Activated CD8-positive, alpha-beta T cell treated with anti-CD3 and anti-CD28 coated beads, Interleukin-2, amount 10 ng/mL, durations not matched to agents 7 days and 5 days (primary cell): ENCODE data around the gene PLXNC1. TPM values are rescaled to one million over a fixed set of nuclear protein-coding genes. Genes with fewer than 3 reads are reported as not detected.
A peak's percentile ranks its signal among the peaks of the same experiment; 100 is the strongest.

Experiments
- ATAC-seq: fragments of 150-1000 bp; cut with Tn5 transposase; one replicate; pipeline ENCODE4 v1.10.0; 2021; ENCODE audit warnings: moderate library complexity
- CTCF ChIA-PET: fragments of 350-600 bp; sonication (Branson Sonifier 250); formaldehyde crosslinking; loops from one replicate; lab custom pipeline; 2021; ENCODE audit warnings: antibody characterized with exemption; lab: Charles Lee
- POLR2A ChIA-PET: fragments of 350-600 bp; sonication (Branson Sonifier 250); formaldehyde crosslinking; loops from one replicate; lab custom pipeline; 2021; ENCODE audit warnings: antibody characterized with exemption; lab: Charles Lee
- DNase-seq: peaks from one replicate; pipeline ENCODE4 v3.0.0-alpha.2; 2020
- H3K27ac Mint-ChIP-seq: one replicate; pipeline ENCODE4 v1.8.0; 2021; ENCODE audit warnings: mild to moderate bottlenecking, mixed read lengths
- H3K27me3 Mint-ChIP-seq: one replicate; pipeline ENCODE4 v1.8.0; 2021; ENCODE audit warnings: low read depth, mixed read lengths
- H3K36me3 Mint-ChIP-seq: one replicate; pipeline ENCODE4 v1.8.0; 2021; ENCODE audit warnings: low read depth, mixed read lengths
- H3K4me1 Mint-ChIP-seq: one replicate; pipeline ENCODE4 v1.8.0; 2021; ENCODE audit warnings: low read depth, mixed read lengths
- H3K4me3 Mint-ChIP-seq: one replicate; pipeline ENCODE4 v1.8.0; 2021; ENCODE audit warnings: mild to moderate bottlenecking, mixed read lengths
- H3K9me3 Mint-ChIP-seq: one replicate; pipeline ENCODE4 v1.8.0; 2022; ENCODE audit warnings: mixed read lengths; ENCODE audit not compliant: insufficient read depth
- total RNA-seq, 2 experiments: library from RNA; stranded (reverse); gene quantifications; one replicate each; pipeline ENCODE4 v1.2.3, GENCODE V29; 2021

The PLXNC1 gene
- total RNA-seq, 2 experiments from 2014 or later: 43.8 to 45.6 TPM

GRCh38 chr12:94245631-94246383, 97.4 kb downstream of the PLXNC1 start:
- peaks cover 84% of the 10 kb centered on the region for H3K36me3 Mint-ChIP-seq
- H3K27ac Mint-ChIP-seq: peak overlapping the region; percentile 81
- DNase-seq (no peak), ATAC-seq (no peak)
- no peaks in the 10 kb centered on the region for H3K27me3 Mint-ChIP-seq
- peaks cover 45% of the 10 kb centered on the region for H3K4me1 Mint-ChIP-seq
- POLR2A ChIA-PET: interaction anchor here (0.6 kb wide), 1 partner anchor 1351 kb away, joined by 3 read pairs; no protein-coding TSS in a partner anchor
- CTCF ChIA-PET: no interaction called here
- H3K4me3 Mint-ChIP-seq: no peak overlapping the region
- no peaks in the 10 kb centered on the region for H3K9me3 Mint-ChIP-seq

- Mint-ChIP-seq H3K9me3 (no peaks in the 10 kb centered on the region), H3K4me1 (peaks cover 45% of the 10 kb centered on the region), H3K4me3 (no peak overlapping the region), H3K27me3 (no peaks in the 10 kb centered on the region), H3K36me3 (peaks cover 81% of the 10 kb centered on the region), H3K27ac (no peak overlapping the region)
- DNase-seq: no peak
- no peak for ATAC-seq
- ChIA-PET CTCF (no interaction called here), POLR2A (no interaction called here)
These were observed 98.9 kb downstream of the PLXNC1 start for GRCh38 chr12:94247246-94247645.

GRCh38 chr12:94248582-94248981, 100.2 kb downstream of the PLXNC1 start:
- Mint-ChIP-seq H3K4me3 (no peak overlapping the region), H3K27ac (no peak overlapping the region), H3K27me3 (no peaks in the 10 kb centered on the region), H3K4me1 (peaks cover 35% of the 10 kb centered on the region), H3K9me3 (no peaks in the 10 kb centered on the region), H3K36me3 (peaks cover 82% of the 10 kb centered on the region)
- ChIA-PET CTCF (no interaction called here), POLR2A (interaction anchor here (0.9 kb wide), 1 partner anchor 41 kb away, joined by 3 read pairs; no protein-coding TSS in a partner anchor)
- ATAC-seq (no peak), DNase-seq (no peak)

- POLR2A ChIA-PET: no interaction called here
- CTCF ChIA-PET: no interaction called here
- H3K36me3 Mint-ChIP-seq: peaks cover 79% of the 10 kb centered on the region
These were observed 101.8 kb downstream of the PLXNC1 start for GRCh38 chr12:94250130-94250529.

GRCh38 chr12:94254270-94254669, 105.9 kb downstream of the PLXNC1 start:
- Mint-ChIP-seq H3K36me3 (peaks cover 65% of the 10 kb centered on the region), H3K4me1 (no peaks in the 10 kb centered on the region), H3K27me3 (no peaks in the 10 kb centered on the region), H3K9me3 (no peaks in the 10 kb centered on the region), H3K27ac (no peak overlapping the region), H3K4me3 (no peak overlapping the region)
- CTCF ChIA-PET: interaction anchor here (0.9 to 1.5 kb wide), 3 partner anchors 9 to 120 kb away, joined by 3 read pairs; no protein-coding TSS in a partner anchor
- POLR2A ChIA-PET: no interaction called here
- DNase-seq (no peak), ATAC-seq (no peak)

More at GRCh38 chr12:94250130-94250529, 101.8 kb downstream of the PLXNC1 start:
- Mint-ChIP-seq H3K4me3 (no peak overlapping the region), H3K9me3 (no peaks in the 10 kb centered on the region), H3K27ac (no peak overlapping the region), H3K4me1 (peaks cover 20% of the 10 kb centered on the region), H3K27me3 (no peaks in the 10 kb centered on the region)
- DNase-seq (no peak), ATAC-seq (no peak)

GRCh38 chr12:94255006-94255405, 106.6 kb downstream of the PLXNC1 start:
- Mint-ChIP-seq H3K4me1 (no peaks in the 10 kb centered on the region), H3K4me3 (no peak overlapping the region), H3K36me3 (peaks cover 62% of the 10 kb centered on the region), H3K27me3 (no peaks in the 10 kb centered on the region), H3K9me3 (no peaks in the 10 kb centered on the region), H3K27ac (no peak overlapping the region)
- DNase-seq: no peak
- ATAC-seq: no peak
- ChIA-PET CTCF (interaction anchor here (0.9 to 1.5 kb wide), 3 partner anchors 8 to 120 kb away, joined by 3 read pairs; no protein-coding TSS in a partner anchor), POLR2A (no interaction called here)

GRCh38 chr12:94255428-94255827, 107.1 kb downstream of the PLXNC1 start:
- Mint-ChIP-seq H3K27ac (no peak overlapping the region), H3K36me3 (peaks cover 63% of the 10 kb centered on the region), H3K4me1 (no peaks in the 10 kb centered on the region), H3K9me3 (no peaks in the 10 kb centered on the region), H3K27me3 (no peaks in the 10 kb centered on the region), H3K4me3 (no peak overlapping the region)
- ChIA-PET POLR2A (no interaction called here), CTCF (interaction anchor here (1.5 kb wide), 1 partner anchor 121 kb away, joined by 3 read pairs; no protein-coding TSS in a partner anchor)
- ATAC-seq (no peak), DNase-seq (no peak)

- ChIA-PET POLR2A (no interaction called here), CTCF (no interaction called here)
- Mint-ChIP-seq H3K36me3 (peaks cover 59% of the 10 kb centered on the region), H3K27me3 (no peaks in the 10 kb centered on the region), H3K4me1 (peaks cover 29% of the 10 kb centered on the region), H3K9me3 (no peaks in the 10 kb centered on the region), H3K4me3 (no peak overlapping the region), H3K27ac (no peak overlapping the region)
- DNase-seq: no peak
- ATAC-seq: no peak
These were observed 110.2 kb downstream of the PLXNC1 start for GRCh38 chr12:94258593-94258992.

GRCh38 chr12:94260017-94260416, 111.6 kb downstream of the PLXNC1 start:
- ChIA-PET POLR2A (no interaction called here), CTCF (no interaction called here)
- ATAC-seq: no peak
- Mint-ChIP-seq H3K27me3 (no peaks in the 10 kb centered on the region), H3K9me3 (no peaks in the 10 kb centered on the region), H3K36me3 (peaks cover 62% of the 10 kb centered on the region), H3K27ac (no peak overlapping the region), H3K4me3 (no peak overlapping the region), H3K4me1 (peaks cover 39% of the 10 kb centered on the region)
- DNase-seq: no peak

GRCh38 chr12:94260717-94261116, 112.3 kb downstream of the PLXNC1 start:
- POLR2A ChIA-PET: no interaction called here

GRCh38 chr12:94261119-94261518, 112.7 kb downstream of the PLXNC1 start:
- peaks cover 48% of the 10 kb centered on the region for H3K4me1 Mint-ChIP-seq
- ChIA-PET CTCF (interaction anchor here (1.0 to 2.7 kb wide), 2 partner anchors 87 to 112 kb away, joined by 3 to 11 read pairs; partner anchors contain the start of gene PLXNC1), POLR2A (interaction anchor here (2.6 kb wide), 1 partner anchor 53 kb away, joined by 18 read pairs; no protein-coding TSS in a partner anchor)
- no peaks in the 10 kb centered on the region for H3K27me3 Mint-ChIP-seq
- no peak for ATAC-seq
- H3K4me3 Mint-ChIP-seq: no peak overlapping the region
- H3K36me3 Mint-ChIP-seq: peaks cover 62% of the 10 kb centered on the region
- no peak overlapping the region for H3K27ac Mint-ChIP-seq
- no peaks in the 10 kb centered on the region for H3K9me3 Mint-ChIP-seq
- no peak for DNase-seq

More at GRCh38 chr12:94260717-94261116, 112.3 kb downstream of the PLXNC1 start:
- CTCF ChIA-PET: interaction anchor here (1.0 kb wide), 1 partner anchor 86 kb away, joined by 3 read pairs; no protein-coding TSS in a partner anchor
- Mint-ChIP-seq H3K36me3 (peaks cover 62% of the 10 kb centered on the region), H3K4me3 (no peak overlapping the region), H3K27ac (no peak overlapping the region), H3K27me3 (no peaks in the 10 kb centered on the region), H3K9me3 (no peaks in the 10 kb centered on the region), H3K4me1 (peaks cover 44% of the 10 kb centered on the region)
- ATAC-seq (no peak), DNase-seq (no peak)

- H3K9me3 Mint-ChIP-seq: no peaks in the 10 kb centered on the region
- CTCF ChIA-PET: interaction anchor here (0.6 to 2.7 kb wide), 4 partner anchors 50 to 160 kb away, joined by 3 to 11 read pairs (median 3); partner anchors contain the start of gene PLXNC1
- peaks cover 62% of the 10 kb centered on the region for H3K36me3 Mint-ChIP-seq
- peak overlapping the region; percentile 83 for H3K4me3 Mint-ChIP-seq
- DNase-seq: no peak
- peak overlapping the region; percentile 95 for H3K27ac Mint-ChIP-seq
- H3K27me3 Mint-ChIP-seq: no peaks in the 10 kb centered on the region
- POLR2A ChIA-PET: interaction anchor here (0.7 to 2.6 kb wide), 8 partner anchors 9 to 197 kb away, joined by 3 to 18 read pairs (median 4); partner anchors contain the start of gene PLXNC1
- H3K4me1 Mint-ChIP-seq: peaks cover 52% of the 10 kb centered on the region
- no peak for ATAC-seq
These were observed 113.4 kb downstream of the PLXNC1 start for GRCh38 chr12:94261786-94262185.
